ENCODE results near the gene DNAJA3.

The DNAJA3 gene

DNA sequence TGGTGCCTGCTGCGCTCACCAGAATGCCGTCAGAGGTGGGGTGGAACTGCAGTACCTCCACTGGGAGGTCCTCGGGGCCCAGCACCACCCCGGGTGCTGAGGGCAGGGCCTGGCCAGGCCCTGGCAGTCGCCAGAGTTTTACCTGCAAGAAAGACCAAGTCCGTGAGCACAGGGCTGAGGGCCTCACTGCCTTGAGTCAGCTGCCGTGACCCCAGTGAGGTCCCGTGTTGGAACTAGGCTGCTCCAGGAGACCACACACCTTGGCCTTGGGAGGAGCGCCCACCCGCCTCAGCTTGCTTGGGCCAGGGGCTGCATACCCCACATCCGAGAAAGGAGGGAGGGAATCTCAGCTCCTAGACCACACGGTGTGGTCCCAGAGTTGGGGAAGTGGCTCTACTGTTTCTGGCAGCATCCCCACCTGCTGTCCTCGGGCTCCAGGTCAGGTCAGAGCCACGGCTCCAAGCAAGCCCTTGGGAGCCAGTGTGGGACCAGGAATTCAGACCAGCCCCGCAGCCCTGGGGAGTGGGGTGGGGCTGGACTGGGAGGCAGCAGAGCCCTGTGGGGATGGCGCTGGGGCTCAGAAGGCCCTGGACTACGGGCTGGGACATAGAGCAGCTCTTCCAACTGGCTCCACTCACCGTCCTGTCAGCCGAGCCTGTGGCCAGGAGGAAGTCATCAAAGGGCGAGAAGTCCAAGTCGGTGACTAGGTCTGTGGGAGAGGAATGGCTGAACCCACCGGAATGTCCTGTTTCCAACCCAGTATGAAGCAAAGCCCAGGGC is 17.9 kb upstream of the DNAJA3 start:
- no peak for DNase-seq (ENCODE audit: low spot score)

DNA sequence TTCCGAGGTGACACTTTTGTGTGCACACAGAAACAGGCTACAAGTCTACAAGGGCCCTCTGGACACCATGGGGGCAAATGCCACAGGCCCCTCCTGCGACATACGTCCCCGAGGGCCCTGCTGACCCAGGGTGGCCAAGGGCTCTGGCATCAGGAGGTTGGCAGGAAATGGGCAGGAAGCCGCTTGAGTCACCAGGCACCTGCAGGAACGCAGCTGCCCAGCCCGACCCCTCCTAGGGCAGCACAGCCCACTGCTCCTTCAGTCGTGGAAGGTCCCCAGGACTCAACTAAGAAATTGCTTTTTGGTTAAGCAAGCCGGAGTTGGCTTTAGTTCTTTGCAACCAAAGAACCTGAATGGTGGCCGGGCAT is 17.4 kb upstream of the DNAJA3 start:
- no peak for DNase-seq (ENCODE audit: low spot score)

DNA sequence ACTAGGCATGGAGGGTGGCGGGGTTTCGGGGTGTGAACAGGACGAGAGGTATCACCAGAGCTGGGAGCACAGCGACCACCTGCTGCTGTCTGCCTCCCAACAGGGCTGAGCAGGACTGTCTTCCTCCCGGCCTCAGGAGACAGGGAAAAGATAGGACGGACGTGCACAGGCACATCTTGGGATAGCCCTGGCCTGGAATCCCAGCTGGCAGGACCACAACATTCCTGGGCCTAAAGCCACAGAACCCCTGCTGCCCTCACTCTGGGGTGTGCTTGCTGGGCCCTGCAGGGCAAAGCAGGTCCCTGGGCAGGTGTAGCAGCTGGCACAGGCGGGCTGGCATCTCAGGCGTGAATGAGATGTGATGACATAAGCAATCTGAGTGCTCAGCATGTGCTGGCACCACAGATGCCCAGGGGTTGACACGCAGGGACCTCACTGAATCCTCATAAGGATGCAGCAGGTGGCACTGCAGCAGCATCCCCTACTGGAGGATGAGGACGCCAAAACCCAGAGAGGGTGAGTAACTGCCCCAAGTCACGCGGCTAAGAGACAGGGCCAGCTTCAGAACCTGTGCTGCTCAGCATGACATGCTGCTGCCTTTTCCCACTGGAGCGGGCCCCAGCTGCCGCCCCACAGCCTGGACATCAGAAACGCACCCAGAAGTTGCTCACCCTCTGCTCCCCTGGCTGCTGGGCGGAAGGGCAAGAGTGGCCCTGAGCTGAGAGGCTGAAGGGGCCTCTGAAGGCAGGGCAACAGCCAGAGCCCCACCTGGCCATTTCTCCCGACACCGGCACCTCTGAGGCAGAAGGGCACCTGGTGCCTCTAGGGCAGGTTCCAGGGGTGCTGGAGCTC is 16.4 kb upstream of the DNAJA3 start:
- peak; percentile 32 for DNase-seq (ENCODE audit: low spot score)

DNA sequence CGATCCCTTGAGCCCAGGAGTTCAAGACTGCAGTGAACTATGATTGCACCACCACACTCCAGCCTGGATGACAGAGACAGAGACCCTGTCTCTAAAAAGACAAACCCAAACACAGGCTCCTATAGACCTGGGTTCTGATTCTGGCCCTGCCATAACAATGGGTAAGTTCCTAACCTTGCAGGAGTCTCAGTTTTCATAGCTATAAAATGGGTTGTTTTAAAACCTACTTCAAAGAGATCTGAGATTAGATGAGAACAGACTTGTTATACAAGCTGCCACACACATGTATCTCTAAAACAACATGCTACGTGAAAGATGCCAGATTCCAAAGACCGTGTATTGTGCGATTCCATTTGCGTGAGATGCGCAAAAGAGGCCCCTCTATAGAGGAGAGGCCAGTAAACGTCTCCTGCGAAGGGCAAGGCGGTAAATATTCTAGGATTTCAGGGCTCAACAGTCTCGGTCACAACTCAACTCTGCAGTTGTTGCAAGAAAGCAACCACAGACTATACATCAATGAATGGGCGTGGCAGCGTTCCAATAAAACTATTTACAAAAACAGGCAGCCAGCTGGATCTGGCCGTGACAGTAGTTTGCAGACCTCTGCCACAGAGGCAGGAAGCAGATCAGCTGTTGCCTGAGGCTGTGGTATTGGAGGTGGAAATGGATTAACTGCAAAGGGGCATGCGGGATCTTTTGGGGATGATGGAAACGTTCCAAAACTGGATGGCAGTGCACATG is 15.2 kb upstream of the DNAJA3 start:
- no peak for DNase-seq (ENCODE audit: low spot score)

DNA sequence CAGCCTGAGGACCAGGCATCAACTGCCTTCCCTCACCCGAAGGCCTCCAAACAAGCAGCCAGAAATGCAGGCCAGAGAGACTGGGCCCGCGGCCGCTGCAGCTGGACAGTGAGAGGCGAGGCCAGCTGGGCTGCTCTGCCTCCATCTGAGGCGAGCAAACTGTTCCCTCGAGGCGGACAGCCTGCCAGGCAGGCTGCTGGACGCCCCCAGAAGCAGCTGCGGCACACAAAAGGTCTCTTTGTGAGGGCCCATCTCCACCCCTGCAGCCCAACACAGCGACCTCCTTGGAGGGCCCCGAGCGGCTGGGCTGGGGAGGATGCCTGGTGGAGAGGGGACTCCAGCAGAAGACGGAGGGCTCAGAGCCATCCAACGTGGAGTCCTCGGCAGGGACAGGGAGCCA is 14.0 kb upstream of the DNAJA3 start:
- DNase-seq (ENCODE audit: low spot score), result no peak

DNA sequence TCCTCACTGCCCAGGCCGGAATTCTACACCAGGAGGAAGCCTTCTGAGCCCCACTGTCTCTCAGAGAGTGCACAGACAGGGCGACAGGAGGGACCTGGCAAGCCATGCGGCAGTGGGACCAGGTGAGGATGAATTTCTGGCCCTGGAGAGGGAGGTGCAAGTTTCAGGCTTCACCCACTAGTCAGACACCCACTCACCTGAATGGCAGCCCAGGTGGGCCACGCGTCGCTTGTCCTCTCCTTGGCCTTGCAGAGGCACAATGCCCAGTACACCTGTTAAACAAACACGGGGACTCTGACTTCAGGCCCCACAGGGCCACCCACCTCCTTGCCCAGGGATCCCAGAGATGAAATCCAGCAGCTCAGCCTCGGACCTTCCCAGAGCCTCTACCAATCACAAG is 13.5 kb upstream of the DNAJA3 start:
- DNase-seq (ENCODE audit: low spot score), result no peak

DNA sequence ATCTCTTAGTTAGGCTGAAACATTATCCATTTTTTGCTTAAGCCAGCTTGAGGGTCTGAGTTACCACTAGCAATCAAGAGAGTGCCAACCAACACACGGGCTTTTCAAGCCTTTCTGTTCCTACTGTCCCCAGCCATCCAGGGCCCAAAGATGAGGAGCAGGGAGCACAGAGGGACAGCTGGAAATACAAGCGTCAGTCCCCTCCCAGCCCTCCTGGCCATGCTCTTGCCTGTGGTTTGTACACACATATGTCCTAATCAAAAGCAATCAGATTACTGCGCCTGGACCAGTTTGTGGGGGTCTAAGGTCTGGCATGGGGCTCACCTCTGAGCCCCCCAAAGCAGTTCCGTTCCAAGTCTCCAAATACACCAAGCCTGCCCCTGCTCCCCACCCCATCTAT is 12.8 kb upstream of the DNAJA3 start:
- no peak for DNase-seq (ENCODE audit: low spot score)

DNA sequence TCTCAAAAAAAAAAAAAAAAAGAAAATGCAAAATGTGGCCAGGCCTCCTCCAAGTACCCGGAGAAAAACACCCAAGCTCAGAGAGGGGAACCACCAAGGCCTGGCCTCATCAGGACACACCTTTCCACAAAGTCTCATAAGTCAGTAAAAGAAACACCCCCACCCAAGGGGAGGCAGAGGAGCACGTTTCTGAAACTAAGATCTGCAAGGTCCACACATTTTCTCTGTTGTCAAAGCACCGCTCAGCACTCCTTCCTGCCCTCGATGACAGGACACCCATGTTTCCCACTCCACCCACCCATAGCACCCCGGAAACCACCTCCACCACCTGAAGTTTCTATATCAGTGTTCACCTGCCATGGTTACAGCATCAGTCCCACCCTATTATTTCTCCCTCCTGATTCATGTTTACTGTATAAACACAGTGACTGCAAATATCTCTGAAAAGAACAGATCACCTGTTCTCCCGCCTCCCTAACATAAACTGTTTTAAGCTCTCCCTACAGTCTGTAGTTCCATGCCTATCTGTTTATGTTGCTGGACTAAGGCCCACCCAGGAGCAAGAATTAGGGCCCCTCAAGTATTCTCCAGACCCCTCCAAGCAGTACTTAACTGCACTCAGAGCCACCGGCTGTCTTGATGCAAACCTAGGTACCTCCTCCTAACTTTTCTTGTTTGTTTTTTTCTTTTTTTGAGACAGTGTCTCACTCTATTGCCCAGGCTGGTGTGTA is 11.3 kb upstream of the DNAJA3 start:
- no peak for DNase-seq (ENCODE audit: low spot score)

DNA sequence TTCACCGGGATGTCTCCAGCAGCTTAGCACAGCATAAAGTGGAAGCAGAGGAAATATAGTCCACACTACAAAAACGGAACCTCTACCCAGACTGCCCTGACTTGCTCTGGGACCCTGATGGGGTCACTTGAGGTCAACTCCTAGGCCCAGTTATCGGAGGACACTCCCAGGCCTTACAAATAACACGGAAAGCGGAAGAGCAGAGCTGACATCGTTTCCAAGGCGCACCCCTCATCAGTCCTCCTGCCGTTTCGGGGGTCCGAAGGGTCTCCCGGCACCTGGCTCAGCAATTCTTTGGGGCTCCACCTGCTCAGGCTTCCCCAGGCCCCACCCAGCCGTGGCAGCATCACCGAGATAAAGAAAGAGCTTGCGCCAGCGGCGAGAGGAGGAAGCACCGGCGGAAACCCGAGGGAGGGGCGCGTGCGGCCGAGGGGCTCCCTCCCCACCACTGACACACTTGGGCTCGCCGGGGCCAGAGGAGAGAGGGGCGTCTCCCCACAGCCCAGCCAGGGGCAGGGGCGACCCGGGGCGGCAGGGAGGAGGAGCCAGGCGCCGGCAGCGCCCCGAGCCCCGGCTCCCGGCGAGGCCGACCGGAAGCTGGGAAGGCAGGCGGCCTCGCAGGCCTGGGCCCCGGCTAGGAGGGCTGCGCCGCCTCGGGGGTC is 10.0 kb upstream of the DNAJA3 start:
- peak; percentile 43 for DNase-seq (ENCODE audit: low spot score)

DNA sequence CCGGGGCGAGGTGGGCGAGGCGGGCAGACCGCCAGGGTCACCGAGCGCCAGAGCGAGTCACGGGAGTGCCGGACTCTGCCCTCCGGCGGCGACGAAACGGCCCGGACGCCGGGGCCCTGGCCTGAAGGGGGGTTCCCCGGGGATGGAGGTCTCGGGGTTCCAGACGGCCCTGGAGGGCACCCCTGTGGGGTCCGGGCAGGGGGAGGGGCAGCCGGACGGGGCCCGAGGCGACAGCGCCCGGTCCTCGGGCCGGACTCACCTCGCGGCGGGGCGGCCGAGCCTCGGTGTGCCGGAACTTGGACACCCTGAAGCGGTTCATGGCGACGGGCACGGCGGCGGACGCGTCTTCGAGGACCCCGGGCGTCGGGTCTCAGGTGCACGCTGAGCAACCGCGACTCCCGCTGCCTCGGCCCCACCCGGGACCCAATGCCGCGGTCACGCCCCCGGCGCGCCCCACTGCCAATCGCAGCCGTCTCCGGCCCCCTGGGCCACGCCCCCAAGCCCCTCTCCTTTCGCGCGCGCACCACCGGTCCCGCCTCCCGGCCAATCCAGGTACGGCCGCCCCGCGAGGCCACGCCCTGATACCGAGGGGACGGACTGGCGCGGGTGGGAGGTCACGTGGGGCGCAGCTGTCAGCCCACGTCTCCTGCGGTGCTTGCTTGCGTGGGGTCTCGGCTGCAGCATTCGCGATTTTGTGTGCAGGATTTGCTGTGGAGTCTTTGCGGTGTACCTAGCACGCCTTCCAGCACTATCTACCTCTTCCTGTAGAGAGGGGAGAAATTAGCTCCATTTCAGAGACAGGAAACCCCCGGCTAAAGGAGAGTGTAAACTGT is 9.3 kb upstream of the DNAJA3 start, which contains the start of gene CORO7:
Gene CORO7, minus strand, starts transcription at position 397 of the 833 bp plus-strand sequence. Its CDS starts 78 bp downstream, at position 319.
- DNase-seq (ENCODE audit: low spot score), result peak; percentile 92

DNA sequence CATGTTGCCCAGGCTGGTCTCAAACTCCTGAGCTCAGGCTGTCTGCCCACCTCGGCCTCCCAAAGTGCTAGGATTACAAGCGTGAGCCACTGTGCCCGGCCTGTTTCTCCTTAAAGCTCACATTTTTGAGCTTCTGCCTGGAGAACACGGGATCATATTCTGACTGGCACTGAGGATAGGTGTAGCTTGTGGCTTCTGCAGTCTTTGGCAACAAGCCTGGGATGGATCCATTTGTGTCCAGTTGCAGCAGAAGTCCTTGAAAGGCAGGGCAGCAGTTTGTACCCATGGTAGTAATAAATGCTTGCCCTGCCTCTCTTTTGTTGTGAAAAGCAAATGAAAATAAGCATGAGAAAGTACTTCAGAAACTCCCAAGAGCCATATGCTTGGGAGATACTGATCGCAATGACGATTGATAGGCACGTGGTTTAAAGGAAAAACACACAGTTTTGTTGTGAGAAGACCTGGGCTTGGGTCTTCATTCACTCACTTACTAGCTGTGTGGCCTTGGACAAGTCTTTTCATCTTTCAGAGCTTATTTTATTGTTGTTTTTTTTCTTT is 6.2 kb upstream of the DNAJA3 start:
- no peak for DNase-seq (ENCODE audit: low spot score)

DNA sequence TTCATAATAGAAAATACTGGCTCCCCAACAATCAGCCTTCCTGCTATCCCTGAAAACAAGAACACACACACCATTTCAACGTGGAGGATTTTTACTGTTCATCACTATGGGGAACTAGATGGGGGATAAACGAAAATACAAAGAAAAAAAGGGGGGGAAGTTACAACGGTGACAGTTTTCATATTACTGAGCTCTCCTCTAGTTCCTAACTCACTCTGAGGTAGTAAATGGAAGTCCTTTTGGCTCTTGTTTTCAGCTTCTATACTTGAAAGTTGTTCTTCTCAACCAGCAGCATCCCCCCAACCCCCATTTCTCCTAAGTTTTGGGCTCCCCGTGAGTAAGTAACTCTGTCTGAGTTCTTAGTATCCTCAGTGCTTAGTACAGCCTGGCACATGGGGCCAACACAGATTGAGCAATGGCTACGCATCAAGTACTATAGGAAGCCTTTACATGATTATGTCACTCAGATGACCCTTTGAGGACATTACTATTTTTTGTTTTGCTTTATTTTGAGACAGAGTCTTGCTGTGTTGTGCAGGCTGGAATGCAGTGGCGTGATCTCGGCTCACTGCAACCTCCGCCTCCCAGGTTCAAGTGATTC is 5.1 kb upstream of the DNAJA3 start:
- no peak for DNase-seq (ENCODE audit: low spot score)

DNA sequence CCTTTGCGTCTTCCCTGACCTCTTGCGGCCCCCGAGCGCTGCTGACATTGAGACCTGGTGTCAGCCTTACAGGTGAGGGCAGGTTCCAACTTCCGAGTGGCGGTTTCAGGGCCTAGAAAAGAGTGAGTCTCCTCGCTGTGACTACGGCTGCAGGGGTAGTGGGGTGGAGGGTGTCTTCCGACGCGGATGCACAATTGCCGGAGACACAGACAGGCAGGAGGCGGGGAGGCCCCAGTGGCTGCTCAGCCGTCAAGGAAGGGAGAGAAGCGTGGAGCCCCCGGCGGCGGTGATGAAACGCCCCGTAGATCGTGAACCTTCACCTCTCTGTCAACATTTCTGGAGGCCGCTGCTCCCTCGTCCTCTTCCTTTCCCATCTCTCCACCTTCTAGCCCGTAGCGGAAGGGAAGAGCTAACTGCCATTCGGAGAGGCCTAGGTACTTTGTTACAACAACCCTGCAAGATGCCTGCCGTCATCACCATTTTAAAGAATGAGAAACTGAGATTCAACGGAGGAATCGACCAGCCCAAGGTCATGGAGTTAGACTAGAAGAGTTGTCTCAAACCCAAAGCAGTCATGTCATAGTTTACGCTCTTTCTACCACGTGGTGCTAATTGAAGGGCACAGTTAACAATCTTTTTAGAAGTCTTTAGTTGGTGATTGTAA is 485 bp downstream of the DNAJA3 start:
- no peak for DNase-seq (ENCODE audit: low spot score)

DNA sequence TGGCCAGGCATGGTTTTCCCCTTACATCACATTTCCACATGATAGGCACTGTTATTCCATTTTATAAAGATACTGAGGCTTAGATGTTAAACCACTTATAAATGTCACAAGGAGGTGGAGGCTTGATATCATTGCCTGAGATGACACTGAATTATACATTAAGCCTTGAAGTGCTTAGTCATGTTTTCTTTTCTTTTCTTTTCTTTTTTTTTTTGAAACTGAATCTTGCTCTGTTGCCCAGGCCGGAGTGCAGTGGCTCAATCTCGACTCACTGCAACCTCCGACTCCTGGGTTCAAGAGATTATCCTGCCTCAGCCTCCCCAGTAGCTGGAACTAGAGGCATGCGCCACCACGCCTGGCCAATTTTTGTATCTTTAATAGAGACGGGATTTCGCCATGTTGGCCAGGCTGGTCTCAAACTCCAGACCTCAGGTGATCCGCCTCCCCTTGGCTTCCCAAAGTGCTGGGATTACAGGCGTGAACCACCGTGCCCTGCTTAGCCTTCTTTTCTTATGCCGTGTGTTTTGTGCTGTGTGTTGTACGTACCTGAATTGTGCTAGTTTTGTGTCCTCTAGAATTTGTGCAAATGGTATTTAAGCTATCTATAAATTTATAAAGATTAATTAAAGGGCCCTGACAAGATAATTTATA is 1.2 kb downstream of the DNAJA3 start:
- no peak for DNase-seq (ENCODE audit: low spot score)

DNA sequence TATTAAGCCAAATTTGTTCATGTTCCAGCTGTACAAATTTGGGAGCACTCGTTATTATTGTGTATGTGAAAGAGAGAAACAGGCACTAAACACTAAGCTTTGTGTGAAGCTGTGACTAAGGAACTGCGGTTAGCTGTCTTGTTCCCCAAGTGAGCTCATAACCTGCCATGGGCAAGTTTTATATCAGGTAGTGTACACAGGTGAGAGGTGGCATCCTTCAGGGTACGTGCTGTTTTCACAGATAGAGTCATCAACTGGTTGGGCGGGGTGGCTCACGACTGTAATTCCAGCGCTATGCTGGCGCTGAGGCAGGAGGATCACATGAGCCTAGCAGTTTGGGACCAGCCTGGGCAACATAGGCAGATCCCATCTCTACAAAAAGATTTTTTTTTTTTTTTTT is 2.8 kb downstream of the DNAJA3 start:
- no peak for DNase-seq (ENCODE audit: low spot score)

DNA sequence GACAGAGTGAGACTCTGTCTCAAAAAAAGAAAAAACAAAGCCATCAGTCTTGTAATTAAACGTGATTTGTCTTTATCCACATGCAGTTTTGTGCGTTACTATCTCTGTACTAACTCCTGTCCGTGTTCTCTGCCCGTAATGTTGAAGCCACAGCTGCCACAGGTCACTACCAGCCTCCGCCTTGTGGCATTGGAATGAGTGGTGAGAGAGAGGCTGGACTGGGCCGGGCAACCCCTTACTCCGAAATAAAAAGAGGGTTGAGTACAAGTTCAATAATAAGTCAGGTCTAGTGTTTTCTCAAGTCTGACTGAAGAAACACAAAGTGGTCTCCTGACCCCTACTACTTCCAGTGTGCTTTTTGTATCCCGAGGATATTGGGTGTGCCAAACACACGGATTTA is 5.4 kb downstream of the DNAJA3 start:
- no peak for DNase-seq (ENCODE audit: low spot score)

DNA sequence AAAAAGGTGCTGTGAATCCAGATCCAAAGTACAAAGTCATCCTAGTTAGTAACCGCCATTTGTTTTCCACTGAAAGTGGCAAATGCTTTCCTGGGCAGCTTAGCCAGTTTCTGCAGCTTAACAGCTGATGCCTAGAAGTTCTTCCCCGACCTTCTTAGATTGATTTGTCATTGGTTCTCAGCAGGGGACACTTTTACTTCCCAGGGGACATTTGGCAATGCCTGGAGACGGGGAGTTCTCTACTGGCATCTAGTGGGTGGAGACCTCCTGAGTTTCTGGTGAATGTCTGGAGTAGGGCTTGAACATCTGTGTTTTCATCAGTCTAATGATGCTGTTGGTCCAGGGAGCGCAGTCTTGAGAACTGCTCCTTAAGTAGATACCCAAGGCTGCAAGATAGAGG is 7.6 kb downstream of the DNAJA3 start:
- DNase-seq (ENCODE audit: low spot score), result no peak

DNA sequence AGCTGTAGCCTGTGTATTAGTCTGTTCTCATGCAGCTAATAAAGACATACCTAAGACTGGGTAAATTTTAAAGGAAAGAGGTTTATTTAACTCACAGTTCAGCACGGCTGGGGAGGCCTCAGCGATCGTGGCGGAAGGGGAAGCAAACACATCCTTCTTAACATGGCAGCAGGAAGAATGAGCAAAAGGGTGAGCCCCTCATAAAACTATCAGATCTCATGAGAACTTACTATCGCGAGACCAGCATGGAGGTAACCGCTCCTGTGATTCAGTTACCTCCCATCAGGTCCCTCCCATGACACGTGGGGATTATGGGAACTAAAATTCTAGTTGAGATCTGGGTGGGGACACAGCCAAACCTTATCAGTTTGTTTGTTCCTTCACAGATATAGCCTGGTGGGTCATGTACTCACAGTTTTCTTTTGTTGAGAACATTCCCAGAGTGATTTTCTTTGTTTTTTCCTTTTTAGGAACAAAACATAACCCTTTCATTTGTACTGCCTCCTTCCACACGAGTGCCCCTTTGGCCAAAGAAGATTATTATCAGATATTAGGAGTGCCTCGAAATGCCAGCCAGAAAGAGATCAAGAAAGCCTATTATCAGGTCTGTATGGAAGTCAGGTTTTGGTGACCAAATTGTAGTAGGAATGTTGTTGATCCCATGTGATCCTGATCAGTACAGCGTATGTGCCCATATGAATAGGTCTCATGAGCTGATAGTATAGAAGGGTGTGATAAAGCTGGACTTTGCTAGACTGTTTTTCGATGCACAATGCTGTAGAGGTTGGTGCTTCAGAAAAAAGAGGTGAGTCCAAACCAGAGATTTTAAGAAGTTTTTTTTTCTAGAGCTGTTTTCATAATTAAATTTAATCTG is 8.5 kb downstream of the DNAJA3 start:
- no peak for DNase-seq (ENCODE audit: low spot score)
